Astrocyte of the hippocampus (primary cell): ENCODE measurements around the gene MPP2.
"Not testable (repeated sequence)": the region's sequence is repeated elsewhere in the genome, so short reads cannot be mapped to it uniquely, and the experiment has no call there.

Experiments
- DNase-seq: peaks from one replicate; pipeline ENCODE4 v3.0.0; 2011; ENCODE audit warnings: low read depth, low spot score

MPP2 gene

GRCh38 chr17:43905400-43905984 lies 1.8 kb downstream of the MPP2 start:
- DNase-seq = no peak

GRCh38 chr17:43901861-43902589 lies 5.3 kb downstream of the MPP2 start:
- DNase-seq = no peak

DNA sequence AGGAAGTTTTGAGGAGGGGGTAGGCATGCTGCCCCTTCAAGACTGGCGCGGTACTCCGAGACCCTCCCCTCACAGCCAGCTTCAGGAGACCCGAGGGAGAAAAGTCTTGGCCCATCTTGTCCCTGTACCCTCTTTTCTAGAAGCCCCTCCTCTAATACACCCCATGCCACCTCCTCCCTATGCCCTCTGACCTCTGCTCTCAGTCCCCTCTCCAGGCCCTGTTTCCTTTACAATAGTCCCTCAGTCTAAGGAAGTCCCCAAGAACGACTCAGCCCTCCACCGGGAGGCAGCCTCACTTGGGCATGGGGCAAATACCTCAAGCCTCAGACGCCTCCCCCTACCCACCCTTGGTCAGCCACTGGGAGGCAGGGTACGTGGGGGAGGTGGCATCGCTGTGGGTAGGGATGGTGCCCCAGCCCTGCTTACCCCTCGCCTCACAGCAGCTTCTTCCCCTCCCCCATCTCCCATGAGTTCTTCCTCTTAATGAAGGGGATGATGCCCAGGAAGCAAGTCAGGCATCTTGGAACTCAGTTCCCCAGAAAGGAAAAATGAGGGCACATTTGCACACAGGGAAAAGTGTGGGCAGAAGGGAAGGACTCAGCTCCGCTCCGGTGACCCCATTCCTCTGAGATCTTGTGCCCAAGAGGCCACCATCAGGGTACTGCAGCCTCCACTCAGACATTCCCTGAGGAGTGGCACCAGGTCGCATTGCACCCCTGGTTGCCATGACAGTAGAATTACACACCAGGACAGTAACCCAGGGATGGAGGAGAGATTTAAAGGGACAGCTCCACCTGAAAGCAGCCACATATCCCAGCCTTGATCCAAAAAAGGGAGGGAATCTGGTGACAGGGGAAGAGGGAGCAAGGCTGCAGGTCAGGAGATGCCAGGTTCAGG lies 6.2 kb downstream of the MPP2 start:
- no peak for DNase-seq

DNA sequence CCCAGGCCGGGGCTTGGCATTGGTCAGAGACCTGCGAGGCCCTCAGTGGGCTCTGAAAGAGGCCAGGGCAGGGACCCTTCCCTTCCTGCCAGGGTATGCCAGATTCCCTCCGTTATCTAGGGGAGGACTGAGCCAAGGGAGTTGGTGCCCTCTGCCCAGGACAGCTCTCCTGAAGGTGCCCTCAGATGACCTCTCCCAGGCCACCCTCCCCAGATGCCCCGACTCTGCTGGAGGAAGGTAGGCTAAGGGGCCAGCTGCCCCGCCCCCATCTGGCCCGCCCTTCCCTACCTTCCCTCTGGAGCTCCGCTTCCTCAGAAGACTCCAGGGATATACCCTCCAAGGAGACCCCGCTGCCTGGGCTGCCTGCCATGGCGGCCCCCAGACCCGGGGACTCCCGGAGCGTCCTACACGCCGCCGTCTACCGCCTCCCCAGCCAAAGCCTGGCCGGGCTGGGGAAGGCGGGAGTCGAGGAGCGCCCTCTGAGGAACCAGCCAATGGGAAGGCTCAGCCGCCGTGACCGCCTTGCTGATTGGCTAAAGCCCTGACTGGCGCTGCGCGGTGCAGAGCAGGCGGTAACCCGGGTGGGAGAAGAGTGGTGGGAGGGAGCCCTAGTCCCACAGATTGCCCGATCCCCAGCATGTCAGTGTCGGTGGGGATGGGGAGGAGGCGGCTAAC lies 7.0 kb downstream of the MPP2 start:
- DNase-seq = peak; percentile 94

GRCh38 chr17:43898446-43898845 lies 8.9 kb downstream of the MPP2 start:
- no peak for DNase-seq

DNA sequence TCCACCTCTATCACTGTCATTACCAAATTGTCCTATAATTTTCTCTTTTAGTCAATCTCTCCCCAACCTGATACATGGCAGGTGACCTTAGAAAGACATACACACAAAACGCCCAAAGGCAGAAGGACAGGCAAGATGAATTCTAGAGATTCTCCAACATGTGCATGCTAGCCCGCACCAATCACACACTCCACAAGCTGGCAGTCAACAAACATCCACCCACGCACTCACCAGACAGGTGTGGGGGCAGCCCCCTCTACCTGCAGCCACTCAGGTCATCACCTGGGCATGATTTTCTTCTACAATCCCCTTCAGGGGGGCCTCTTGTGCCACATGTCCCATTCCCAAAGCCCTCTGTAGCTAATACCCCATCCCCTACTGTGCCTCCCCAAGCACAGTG lies 9.5 kb downstream of the MPP2 start:
- no peak for DNase-seq

DNA sequence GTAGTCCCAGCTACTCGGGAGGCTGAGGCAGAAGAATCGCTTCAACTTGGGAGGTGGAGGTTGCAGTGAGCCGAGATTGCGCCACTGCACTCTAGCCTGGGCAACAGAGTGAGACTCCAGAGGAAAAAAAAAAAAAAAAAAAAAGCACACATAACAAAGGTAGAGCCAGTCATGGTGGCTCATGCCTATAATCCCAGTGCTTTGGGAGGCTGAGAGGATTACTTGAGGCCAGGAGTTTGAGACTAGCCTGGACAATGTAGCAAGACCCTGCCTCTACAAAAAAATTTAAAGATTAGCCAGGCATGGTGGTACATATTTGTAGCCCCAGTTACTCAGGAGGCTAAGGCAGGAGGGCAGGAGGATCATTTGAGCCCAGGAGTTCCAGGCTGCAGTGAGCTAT lies 12.8 kb downstream of the MPP2 start:
- not testable (repeated sequence) for DNase-seq

DNA sequence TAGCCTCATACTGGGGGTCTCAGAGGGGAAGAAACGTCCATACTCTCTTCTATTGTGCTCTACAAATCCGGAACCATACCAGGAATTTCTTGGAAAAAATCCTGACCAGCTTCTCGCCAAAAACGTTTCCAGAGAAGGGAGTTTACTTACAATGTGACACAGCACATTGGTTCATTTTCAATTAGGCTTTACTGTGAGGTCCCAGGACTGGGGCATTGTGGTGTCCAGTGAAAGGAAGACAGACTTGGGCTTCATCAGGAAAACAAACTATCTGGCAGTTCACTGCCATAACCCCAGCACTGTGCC lies 14.7 kb downstream of the MPP2 start:
- DNase-seq = no peak

GRCh38 chr17:43891851-43892646 lies 15.3 kb downstream of the MPP2 start:
- no peak for DNase-seq

- no peak for DNase-seq
Observed at GRCh38 chr17:43890240-43890639, 17.1 kb downstream of the MPP2 start.

DNA sequence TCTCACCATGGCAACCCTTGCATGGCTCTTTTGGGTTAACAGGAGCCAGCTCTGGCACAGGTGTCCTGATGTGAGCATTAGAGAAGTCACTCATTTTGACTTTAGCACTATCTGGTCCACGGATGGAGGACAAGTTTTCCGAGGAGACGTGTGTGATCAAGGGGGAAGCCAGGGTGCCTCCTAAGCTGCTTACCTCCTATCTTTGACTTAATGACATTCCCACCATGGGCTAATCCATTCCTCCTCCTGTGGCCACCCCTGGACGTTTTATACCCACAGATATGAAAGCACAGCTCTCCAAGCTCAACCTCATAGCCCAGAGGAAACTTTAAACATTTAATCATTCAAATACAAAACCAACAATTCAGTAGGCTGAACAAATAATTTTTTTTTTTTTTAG lies 18.8 kb downstream of the MPP2 start:
- DNase-seq = no peak

- DNase-seq = no peak
Observed at GRCh38 chr17:43882761-43883415, 24.4 kb downstream of the MPP2 start.

GRCh38 chr17:43881758-43882505 lies 25.4 kb downstream of the MPP2 start:
- DNase-seq = no peak

- no peak for DNase-seq
Observed at GRCh38 chr17:43881181-43881580, 26.2 kb downstream of the MPP2 start.

DNA sequence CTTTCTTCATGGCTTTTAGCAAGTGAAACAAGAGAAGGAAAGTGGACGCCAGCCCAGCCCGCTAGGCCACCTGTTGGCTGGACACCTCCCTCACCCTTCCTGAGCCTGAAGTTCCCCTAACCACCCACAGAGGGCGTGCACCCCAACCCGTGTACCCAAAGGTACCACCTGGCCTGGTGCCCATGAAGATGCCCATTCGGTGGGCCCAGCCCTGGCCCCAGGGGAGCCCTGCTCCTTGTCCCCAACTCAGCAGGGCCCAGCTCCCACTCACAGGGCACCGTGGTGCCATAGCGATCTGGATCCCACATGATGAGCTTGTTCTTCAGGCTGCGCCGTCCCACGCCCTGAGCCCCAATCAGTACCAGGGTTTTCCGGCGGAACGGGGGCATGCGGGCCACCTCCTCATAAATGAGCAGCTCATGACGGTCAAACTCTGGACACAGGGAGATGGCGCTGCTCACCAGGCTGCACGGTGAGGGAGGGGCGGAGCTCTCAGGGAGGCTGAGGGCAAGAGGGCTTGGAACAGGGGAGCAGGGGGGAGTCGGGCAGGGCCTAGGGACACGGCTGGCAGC lies 26.8 kb downstream of the MPP2 start:
- peak; percentile 37 for DNase-seq

- no peak for DNase-seq
Observed at GRCh38 chr17:43879723-43880419, 27.5 kb downstream of the MPP2 start.

GRCh38 chr17:43878260-43879175 lies 28.8 kb downstream of the MPP2 start:
- DNase-seq = peak; percentile 91
